HepG2 (cell line): ENCODE measurements around the gene KLRG1. TPM values are rescaled to one million over a fixed set of nuclear protein-coding genes. Genes with fewer than 3 reads are reported as not detected.

Experiments
- ARID5B ChIP-seq: IDR thresholded peaks from 2 replicates; pipeline ENCODE4 v1.4.0; 2020; ENCODE audit warnings: mild to moderate bottlenecking, missing genetic modification reagents
- CREM ChIP-seq, 2 experiments: sonication (generic) in 1 of 2; formaldehyde crosslinking in 1 of 2; IDR thresholded peaks; 2 replicates each; pipeline versions ENCODE4 v1.4.0 to v1.6.1; 2016 to 2020; ENCODE audit warnings: antibody characterized with exemption in 1 of 2, mild to moderate bottlenecking in 1 of 2, missing genetic modification reagents in 1 of 2
- IKZF5 ChIP-seq: IDR thresholded peaks from 2 replicates; pipeline ENCODE4 v1.6.1; 2018; ENCODE audit warnings: missing genetic modification reagents, mild to moderate bottlenecking, missing compliant biosample characterization
- LBX2 ChIP-seq: sonication (generic); formaldehyde crosslinking; IDR thresholded peaks from 2 replicates; pipeline ENCODE4 v1.5.0; 2020; ENCODE audit warnings: missing genetic modification reagents, mild to moderate bottlenecking, borderline replicate concordance
- NFYC ChIP-seq: IDR thresholded peaks from 2 replicates; pipeline ENCODE4 v1.6.1; 2016; ENCODE audit warnings: missing genetic modification reagents, missing compliant biosample characterization
- PAX8 ChIP-seq: sonication (generic); formaldehyde crosslinking; IDR thresholded peaks from 2 replicates; pipeline ENCODE4 v1.8.0; 2022; ENCODE audit warnings: mild to moderate bottlenecking, missing genetic modification reagents, borderline replicate concordance
- POGZ ChIP-seq: sonication (generic); formaldehyde crosslinking; IDR thresholded peaks from 2 replicates; pipeline ENCODE4 v1.4.0; 2020; ENCODE audit warnings: mild to moderate bottlenecking, missing genetic modification reagents
- THAP11 ChIP-seq: IDR thresholded peaks from 2 replicates; pipeline ENCODE4 v1.6.1; 2016; ENCODE audit warnings: missing biosample characterization, missing genetic modification reagents
- ZBTB40 ChIP-seq, 2 experiments: fragments of 450-650 bp in 1 of 2; sonication (generic) in 1 of 2; formaldehyde crosslinking in 1 of 2; IDR thresholded peaks; 2 replicates each; pipeline versions ENCODE4 v1.6.1 to v1.8.0; 2016 to 2022; ENCODE audit warnings: antibody characterized with exemption in 1 of 2, mild to moderate bottlenecking in 1 of 2, missing genetic modification reagents in 1 of 2
- ZNF143 ChIP-seq: sonication (generic); formaldehyde crosslinking; IDR thresholded peaks from 2 replicates; pipeline ENCODE4 v1.4.0; 2020; ENCODE audit warnings: missing genetic modification reagents
- ZNF770 ChIP-seq: sonication (generic); formaldehyde crosslinking; IDR thresholded peaks from 2 replicates; pipeline ENCODE4 v1.5.0; 2020; ENCODE audit warnings: mild to moderate bottlenecking, missing genetic modification reagents
- polyA plus RNA-seq, 8 experiments: library from polyadenylated mRNA; depleted of rRNA in 3 of 8; stranded (reverse) in 7 of 8; unstranded in 1 of 8; fragments of >200 nt; fragmentation: Illumina TruSeq in 4 of 8; extraction: Trizol in 4 of 8; gene quantifications; 2 replicates each; pipeline versions ENCODE4 v1.2.1 to v1.2.3, GENCODE V29; 2011 to 2016; ENCODE audit warnings: low read depth in 4 of 8, missing spikeins in 1 of 8, mixed read lengths in 1 of 8; ENCODE audit not compliant: insufficient read depth in 1 of 8
- total RNA-seq, 5 experiments: library from RNA; depleted of rRNA; stranded (reverse); fragments of >200 nt; fragmentation: Illumina TruSeq; extraction: Trizol; gene quantifications; 2 replicates each; pipeline ENCODE4 v1.2.3, GENCODE V29; 2016; ENCODE audit warnings: low read depth in 1 of 5

Gene KLRG1
- total and polyA plus RNA-seq, 2 of the 13 experiments (the other 11 are each of a cell fraction or from before 2014, with no cell fraction given) = 1.2 to 1.7 TPM

- no peak for TF ChIP-seq LBX2
- TF ChIP-seq POGZ (CRISPR knock-in tag) = 0 out of 2 replicates have a peak, but pooled peaks have one; percentile 15
- TF ChIP-seq THAP11 = 0 out of 2 replicates have a peak, but pooled peaks have one; percentile 16
- TF ChIP-seq PAX8 = no peak
- peak; percentile 90 for TF ChIP-seq ZBTB40 (IDR thresholded peaks at IDR 0.05)
- peak; percentile 99 for TF ChIP-seq ZBTB40 (CRISPR knock-in tag; IDR thresholded peaks at IDR 0.05)
- TF ChIP-seq NFYC (CRISPR knock-in tag) = no peak
- no peak for TF ChIP-seq IKZF5
- no peak for TF ChIP-seq CREM (IDR thresholded peaks at IDR 0.05)
- TF ChIP-seq CREM (CRISPR knock-in tag; IDR thresholded peaks at IDR 0.05) = no peak
- TF ChIP-seq ZNF143 = no peak
- peak; percentile 30; the same call in 1 of the 2 replicates for TF ChIP-seq ARID5B (CRISPR knock-in tag)
- peak; percentile 90 for TF ChIP-seq ZNF770
Measured at GRCh38 chr12:8969861-8970411, 19.4 kb upstream of the KLRG1 start (continued).
